Stimulated activated CD4-positive, alpha-beta T cell treated with anti-CD3 and anti-CD28 coated beads, Interleukin-1b, Interleukin-23, amount 100 ng/mL, for 48 hours (primary cell): ENCODE measurements around the gene LRPAP1.
"Not testable (repeated sequence)": the region's sequence is repeated elsewhere in the genome, so short reads cannot be mapped to it uniquely, and the experiment has no call there.

Experiments used
- DNase-seq: peaks from one replicate; pipeline ENCODE4 v3.0.0-alpha.2; 2020

Gene LRPAP1

DNA sequence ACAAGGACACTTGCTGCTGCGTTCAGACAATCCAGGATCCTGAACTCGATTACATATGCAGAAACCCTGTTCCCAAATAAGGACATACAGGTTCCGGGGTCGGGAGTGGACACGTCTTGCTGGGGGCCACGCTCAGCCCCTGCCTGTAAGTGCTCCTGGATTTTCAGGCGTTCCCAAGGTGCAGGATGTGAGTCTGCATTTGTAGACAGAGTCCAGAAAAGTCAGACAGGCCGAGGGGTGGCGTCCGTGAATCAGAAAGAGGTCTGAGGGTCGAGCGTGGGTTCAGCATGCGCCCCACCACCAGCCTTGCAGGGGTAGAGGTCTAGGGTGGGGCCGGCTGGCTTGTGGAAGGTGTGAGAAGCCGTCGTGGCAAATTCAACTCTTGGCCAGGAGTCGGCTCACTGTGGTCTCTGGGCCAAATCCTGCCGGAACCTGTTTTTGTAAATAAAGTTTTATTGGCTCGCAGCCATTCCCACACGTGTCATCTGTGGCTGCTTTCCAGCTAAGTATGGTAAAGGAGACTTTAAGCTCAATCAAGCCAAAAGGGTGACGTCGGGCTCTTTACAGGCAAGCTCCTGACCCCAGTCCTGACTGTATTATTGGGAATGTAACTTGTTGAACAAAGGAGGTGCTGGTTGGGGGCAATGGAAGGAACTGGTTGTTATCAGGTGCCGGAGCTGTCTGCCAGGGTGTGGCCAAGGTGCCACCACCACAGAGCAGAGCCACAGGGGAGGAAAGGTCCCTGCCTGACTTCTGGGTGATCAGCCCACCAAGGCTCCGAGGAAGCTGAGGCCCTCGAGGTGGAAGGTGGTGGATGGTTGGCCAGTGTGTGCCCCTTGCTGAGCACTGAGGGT lies 61.8 kb downstream of the LRPAP1 start:
- DNase-seq: no peak

DNA sequence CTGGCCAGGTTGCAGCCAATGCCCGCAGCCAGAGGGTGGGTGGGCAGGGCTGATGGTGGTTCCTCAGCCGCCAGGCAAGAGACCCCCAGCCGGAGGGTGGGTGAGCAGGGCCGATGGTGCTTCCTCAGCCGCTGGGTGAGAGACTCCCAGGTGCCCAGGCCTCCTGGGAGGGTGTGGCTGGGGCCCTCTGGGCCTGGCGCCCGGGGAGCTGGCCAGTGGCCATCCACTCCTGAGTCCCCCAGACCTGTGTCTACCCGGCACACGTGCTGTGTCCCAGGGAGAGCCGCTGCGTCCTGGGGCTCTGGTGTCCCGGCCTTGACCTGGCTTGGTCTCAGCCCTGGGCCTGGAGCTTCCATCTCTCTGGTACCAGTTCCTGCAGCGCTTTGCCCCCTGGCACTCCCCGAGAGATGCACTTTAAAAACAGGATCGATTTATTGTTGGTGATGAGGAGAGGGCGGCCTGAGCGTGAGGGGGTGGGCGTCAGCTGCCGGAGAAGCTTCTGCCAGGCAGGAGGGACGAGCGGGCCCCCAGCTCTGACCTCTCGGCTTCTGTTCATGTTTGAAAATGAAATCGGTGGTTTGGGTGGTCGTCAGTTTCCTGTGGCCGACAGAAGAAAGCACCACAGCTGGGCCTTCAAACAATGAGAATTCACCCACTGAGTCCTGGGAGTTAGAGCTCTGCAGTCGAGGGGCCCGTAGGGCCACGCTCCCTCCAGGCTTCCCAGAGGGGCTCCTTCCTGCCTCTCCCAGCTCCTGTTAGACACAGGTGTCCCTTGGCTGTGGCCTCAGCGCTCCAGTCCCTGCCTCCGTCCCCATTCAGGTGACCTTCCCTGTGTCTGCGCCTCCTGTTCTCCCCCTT lies 62.6 kb downstream of the LRPAP1 start:
- no peak for DNase-seq

DNA sequence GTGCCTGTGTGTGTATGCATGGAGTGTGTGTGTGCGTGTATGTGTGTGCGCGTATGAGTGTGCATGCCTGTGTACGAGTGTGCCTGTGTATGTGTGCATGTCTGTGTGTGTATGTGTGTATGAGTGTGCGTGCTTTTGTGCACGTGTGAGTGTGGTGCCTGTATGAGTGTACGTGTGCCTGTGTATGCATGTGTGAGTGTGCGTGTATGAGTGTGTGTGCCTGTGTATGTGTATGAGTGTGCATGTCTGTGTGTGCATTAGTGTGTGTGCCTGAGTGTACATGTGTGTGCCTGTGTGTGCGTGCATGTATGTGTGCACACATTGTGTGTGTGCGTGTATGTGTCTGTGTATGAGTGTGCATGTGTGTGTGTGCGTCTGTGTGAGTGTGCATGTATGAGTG lies 63.4 kb downstream of the LRPAP1 start:
- DNase-seq: no peak

GRCh38 chr4:3468154-3468553 lies 64.1 kb downstream of the LRPAP1 start:
- DNase-seq: no peak

GRCh38 chr4:3467601-3468031 lies 64.6 kb downstream of the LRPAP1 start:
- no peak for DNase-seq

DNA sequence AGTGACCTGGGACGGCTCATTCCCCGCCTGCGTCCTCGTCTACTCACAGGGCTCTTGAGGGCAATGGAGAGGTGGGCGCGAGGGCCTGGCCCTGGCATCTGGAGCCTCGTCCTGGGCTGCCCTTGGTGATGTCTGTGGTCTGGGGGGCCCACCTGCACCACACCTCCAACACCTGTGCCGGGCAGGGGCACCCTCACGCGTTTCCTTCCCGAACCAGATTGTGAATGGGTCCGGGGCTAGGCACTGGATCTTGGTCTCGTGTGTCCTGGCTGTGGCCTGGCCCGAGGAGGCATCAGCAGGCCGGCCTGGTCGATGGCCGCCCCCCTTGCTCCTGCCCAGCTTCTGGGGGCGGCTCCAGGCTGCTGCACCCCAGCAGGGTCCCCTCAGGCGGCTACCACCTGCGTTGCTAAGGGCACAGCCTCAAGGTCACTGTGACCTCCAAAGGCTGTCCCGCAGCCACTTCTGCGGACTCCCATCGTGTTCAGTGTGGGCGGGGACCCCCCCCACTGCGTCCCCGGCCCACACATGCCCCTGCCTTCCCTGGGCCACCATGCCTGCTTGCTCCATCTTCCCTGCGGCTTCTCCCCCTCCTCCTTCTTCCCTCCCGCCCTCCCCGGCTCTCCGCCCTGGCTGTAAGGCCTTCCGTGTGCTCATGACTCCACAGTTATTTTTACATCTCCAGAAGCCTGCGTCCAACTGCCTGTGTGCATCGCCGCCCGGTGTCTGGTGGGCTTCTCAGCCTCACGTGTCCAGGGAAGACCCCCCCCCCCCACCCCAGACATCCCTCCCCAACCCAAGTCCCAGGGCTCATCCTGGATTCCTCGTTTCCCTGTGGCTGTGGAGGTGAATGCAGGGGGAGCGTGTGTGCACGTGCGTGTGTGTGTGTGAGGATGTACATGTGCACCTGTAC lies 65.3 kb downstream of the LRPAP1 start:
- no peak for DNase-seq

- DNase-seq: no peak
Observed at GRCh38 chr4:3465698-3466671, 66.2 kb downstream of the LRPAP1 start.

DNA sequence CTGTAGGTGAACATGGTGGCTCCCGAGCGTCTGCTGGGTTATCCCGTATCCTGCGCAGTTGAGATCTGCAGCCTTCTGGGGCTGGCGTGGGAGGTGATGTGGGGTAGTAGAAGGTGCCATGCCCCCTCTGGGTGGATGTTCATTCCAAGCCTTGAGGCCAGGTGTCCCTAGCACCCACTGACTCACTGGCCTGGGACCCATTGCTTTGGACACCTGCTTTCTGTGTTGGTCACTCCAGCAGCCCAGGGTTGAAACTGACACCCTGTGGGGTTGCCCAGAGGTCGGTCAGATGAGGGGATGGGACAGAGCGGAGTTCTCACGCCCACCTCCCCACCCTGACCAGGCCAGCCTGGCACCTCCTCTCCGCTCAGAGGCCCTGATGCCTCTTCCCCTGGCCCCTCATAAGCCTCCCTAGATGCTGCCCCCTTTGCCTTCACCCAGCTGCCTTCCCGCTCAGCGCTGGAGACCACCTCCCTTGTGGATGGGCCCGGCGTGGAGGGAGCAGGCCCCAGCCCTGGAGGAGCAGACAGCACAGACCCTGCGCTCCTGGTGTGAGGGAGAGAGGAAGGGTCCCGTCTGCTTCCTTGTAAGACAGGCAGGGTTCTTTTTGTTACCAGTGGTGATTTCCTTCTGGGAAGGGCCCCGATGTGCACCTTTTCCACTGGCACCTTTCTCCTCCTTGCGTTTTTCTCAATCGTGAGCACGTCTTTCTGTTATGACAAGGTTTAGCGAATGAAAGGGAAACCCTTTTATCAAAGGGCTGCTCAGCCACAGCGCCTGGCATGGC lies 67.1 kb downstream of the LRPAP1 start:
- DNase-seq: no peak

DNA sequence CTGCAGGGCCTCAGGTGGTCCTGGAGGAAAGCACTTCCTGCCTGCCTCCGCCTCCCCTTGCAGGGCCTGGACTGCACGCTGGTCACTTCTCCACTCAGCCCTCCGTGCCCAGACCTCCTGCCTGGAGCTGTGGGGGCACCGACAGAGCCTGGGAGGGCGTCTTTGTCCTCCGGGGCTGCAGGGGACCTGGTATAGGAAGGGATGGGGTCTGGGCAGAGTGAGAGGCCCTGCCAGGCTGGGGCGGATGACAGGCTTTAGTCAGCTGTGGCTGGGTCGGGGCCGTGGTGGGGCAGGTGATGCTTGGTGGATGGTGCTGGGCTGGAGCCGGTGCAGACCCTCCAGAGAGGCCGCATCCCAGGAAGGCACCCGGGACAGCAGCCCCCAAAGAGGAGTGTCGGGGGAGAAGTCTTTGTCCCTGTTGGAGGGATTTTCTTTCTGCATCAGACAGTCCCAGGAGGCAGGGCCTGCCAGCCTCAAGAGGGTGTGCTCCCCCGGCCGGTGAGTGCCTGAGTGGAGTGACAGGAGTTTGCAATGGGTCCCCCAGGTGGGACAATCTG lies 67.8 kb downstream of the LRPAP1 start:
- no peak for DNase-seq

DNA sequence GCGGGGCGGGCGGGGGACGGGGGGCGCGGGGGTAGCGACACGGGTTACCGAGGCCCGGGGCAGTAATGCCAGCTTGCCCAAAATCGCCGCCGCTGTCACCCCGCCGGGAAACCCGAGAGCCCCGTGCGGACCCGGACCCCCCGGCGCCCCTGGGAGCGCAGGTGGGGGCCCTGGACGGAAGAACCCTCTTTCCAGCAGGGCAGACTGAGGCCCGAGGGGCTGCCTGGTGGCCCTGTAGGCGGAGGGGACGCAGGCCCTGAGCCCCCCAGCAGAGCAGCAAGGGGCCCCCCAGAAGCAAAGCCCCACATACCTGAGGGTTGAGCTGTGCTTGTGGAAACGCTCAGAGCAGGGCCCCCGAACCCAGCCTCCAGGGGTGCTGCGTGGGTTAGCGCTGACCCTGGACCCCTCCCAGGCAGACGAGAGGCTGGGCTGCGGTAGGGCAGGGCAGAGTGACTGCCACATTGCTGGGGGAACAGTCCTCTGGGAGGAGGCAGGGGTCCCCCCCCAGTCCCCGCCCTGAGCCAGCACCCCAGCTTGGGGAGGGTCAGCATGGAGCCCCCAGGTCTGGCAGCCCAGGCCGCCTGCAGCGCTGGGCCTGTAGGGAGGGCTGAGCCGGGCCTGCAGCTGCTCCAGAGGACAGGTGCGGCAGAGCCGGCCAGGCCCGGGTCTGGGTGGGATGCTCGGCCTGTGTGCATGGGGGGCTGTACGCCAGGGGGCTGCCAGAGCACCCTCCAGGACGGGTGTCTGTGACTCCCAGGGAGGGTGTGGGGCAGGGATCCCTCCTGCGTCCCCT lies 68.5 kb downstream of the LRPAP1 start:
- DNase-seq: no peak

- no peak for DNase-seq
Observed at GRCh38 chr4:3462790-3463415, 69.3 kb downstream of the LRPAP1 start, which contains the start of gene DOK7. TSS of gene DOK7 (plus strand) at chr4:3463306. CDS start at chr4:3463376, 70 bp downstream.

DNA sequence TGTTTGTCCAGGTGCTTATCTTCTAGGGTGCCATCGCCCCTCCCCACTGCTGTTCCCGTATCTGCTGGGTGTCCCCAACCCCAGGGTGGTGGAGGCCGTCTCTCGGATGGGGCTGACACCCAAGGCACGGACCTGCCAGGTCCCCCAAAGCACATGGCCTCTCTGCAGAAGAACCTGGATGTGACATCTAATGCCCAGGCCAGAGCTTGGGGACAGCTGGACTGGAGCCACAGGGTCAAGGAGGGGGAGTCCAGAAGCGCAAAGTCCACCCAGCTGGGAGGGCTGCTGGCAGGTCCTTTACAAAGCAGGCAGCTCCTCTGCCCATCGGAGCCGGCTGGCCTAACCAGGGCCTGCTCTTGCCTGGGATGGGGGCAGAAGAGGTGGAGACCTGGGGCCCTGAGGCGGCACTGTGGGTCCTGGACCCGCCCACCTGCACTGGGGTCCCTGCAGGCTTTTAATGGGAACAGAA lies 69.9 kb downstream of the LRPAP1 start:
- DNase-seq: no peak

DNA sequence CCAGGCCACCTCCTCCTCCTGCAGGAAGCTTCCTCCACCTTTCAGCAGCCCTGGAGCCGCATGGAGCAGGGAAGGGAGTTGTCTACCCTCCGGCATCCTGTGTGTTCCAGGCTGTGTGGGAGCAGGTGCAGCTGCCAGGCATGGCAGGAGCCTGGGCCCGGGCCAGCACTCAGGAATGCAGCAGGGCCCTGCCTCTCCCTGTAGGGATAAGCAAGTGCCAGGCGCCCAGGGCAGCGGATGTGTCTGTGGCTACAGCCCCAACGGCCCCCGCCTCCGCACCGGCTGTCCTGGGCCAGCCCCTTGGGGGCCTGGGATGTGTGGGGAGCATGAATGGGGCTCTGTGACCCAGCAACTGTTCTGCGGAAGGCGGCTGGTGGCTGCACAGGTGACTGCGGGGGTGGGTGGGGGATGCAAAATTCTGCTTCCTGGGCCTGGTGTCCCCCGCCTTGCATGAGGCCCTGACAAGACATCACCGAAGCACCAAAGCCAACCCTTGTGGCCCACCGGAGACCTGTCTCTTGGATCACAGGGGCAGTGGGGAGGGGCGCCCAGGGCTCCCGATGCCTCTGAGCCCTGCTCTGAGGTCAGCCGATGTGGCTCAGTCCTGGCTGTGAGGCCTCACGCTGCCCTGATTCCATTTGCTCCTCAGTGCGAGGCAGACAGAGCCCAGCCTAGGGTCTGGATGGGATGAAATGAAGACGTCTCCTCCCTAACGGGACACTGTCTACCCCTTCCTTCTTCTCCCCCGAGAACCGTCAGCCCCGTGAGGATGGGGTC lies 70.5 kb downstream of the LRPAP1 start:
- DNase-seq: no peak

GRCh38 chr4:3460926-3461325 lies 71.3 kb downstream of the LRPAP1 start:
- DNase-seq: no peak

DNA sequence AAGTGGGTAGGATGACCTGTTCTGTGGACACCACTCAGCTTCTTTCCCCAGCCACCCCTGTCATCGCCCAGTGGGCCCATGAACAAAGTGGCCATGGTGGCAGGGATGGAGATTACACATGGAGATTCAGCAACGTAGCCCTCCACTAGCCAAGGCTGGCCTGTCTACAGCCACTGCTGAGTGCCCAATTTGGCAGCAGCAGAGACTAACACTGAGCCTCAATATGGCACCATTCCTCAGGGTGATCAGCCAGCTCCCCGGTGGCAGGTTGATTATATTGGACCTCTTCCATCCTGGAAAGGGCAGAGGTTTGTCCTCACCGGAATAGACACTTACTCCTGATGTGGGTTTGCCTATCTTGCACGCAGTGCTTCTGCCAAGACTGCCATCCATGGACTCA lies 73.1 kb downstream of the LRPAP1 start:
- not testable (repeated sequence) for DNase-seq

DNA sequence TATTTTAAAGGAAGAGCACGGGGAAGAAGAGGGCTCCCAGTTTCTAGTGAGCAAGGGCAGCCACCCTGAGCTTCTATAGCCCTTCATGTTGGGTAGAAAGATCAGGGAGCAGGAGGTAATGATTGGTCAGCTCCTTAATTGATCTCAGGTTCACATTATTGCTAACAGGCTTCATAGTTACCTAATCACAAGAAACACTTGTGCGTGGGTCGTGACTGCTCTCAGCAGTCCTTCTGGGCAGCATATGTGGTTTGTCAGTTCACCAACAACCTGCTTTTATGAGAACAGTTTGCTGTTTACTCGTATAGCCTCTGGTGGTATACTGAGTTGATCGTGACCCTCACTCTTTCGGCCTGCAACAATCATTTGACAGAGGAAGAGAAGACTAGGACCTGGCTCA lies 73.9 kb downstream of the LRPAP1 start:
- DNase-seq: no peak

- not testable (repeated sequence) for DNase-seq
Observed at GRCh38 chr4:3455596-3455995, 76.6 kb downstream of the LRPAP1 start.
